Measurements from ENCODE around the gene MTERF4.

- TF ChIP-seq NRF1 (conservative IDR thresholded peaks at IDR 0.05; ENCODE audit: low read depth, low read length) (no peak), ZBTB40 (IDR thresholded peaks at IDR 0.05; ENCODE audit: borderline replicate concordance) (no peak; the same call in 1 of the 2 replicates)
These were observed 47.0 kb upstream of the MTERF4 start, which contains the start of gene PASK for GRCh38 chr2:241148891-241149674.
